ENCODE data around the gene NOTUM. TPM values are rescaled to one million over a fixed set of nuclear protein-coding genes. Genes with fewer than 3 reads are reported as not detected.

The NOTUM gene
- total and polyA plus RNA-seq, 9 of the 15 experiments (the other 6 are each of a cell fraction or from before 2014, with no cell fraction given), result 0.03 to 14.0 (median 4.1) TPM

- TF ChIP-seq, protein P1, sequence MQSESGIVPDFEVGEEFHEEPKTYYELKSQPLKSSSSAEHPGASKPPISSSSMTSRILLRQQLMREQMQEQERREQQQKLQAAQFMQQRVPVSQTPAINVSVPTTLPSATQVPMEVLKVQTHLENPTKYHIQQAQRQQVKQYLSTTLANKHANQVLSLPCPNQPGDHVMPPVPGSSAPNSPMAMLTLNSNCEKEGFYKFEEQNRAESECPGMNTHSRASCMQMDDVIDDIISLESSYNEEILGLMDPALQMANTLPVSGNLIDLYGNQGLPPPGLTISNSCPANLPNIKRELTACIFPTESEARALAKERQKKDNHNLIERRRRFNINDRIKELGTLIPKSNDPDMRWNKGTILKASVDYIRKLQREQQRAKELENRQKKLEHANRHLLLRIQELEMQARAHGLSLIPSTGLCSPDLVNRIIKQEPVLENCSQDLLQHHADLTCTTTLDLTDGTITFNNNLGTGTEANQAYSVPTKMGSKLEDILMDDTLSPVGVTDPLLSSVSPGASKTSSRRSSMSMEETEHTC (IDR thresholded peaks at IDR 0.05), result no peak
- TF ChIP-seq, protein P2, sequence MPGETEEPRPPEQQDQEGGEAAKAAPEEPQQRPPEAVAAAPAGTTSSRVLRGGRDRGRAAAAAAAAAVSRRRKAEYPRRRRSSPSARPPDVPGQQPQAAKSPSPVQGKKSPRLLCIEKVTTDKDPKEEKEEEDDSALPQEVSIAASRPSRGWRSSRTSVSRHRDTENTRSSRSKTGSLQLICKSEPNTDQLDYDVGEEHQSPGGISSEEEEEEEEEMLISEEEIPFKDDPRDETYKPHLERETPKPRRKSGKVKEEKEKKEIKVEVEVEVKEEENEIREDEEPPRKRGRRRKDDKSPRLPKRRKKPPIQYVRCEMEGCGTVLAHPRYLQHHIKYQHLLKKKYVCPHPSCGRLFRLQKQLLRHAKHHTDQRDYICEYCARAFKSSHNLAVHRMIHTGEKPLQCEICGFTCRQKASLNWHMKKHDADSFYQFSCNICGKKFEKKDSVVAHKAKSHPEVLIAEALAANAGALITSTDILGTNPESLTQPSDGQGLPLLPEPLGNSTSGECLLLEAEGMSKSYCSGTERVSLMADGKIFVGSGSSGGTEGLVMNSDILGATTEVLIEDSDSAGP (CRISPR knock-in tag; IDR thresholded peaks at IDR 0.05), result no peak
- TF ChIP-seq ESRRA (IDR thresholded peaks at IDR 0.05; ENCODE audit: borderline replicate concordance, low read depth) (no peak; the same call in 1 of the 2 replicates), TCF7 (IDR thresholded peaks at IDR 0.05; ENCODE audit: borderline replicate concordance) (0 out of 2 replicates have a peak, but pooled peaks have one; percentile 41), MAFF (IDR thresholded peaks at IDR 0.05; ENCODE audit: low read length) (peak; percentile 99), ZNF76 (CRISPR knock-in tag; IDR thresholded peaks at IDR 0.05; ENCODE audit: borderline replicate concordance) (no peak), ZNF699 (CRISPR knock-in tag; IDR thresholded peaks at IDR 0.05; ENCODE audit: insufficient replicate concordance) (no peak), CCNT2 (IDR thresholded peaks at IDR 0.05; ENCODE audit: borderline replicate concordance, extremely low read depth, insufficient read length, low read depth, low read length) (peak; percentile 90), ZFP30 (CRISPR knock-in tag; IDR thresholded peaks at IDR 0.05; ENCODE audit: borderline replicate concordance) (no peak), POLR2A (conservative IDR thresholded peaks at IDR 0.05) (peak; percentile 28), ETV1 (tag; conservative IDR thresholded peaks at IDR 0.05; ENCODE audit: low read depth) (peak; percentile 63; the same call in 1 of the 2 replicates), RFX5 (IDR thresholded peaks at IDR 0.05; ENCODE audit: low read depth, low read length) (no peak), ZNF717 (CRISPR knock-in tag; IDR thresholded peaks at IDR 0.05) (no peak)
- TF ChIP-seq, protein P3, sequence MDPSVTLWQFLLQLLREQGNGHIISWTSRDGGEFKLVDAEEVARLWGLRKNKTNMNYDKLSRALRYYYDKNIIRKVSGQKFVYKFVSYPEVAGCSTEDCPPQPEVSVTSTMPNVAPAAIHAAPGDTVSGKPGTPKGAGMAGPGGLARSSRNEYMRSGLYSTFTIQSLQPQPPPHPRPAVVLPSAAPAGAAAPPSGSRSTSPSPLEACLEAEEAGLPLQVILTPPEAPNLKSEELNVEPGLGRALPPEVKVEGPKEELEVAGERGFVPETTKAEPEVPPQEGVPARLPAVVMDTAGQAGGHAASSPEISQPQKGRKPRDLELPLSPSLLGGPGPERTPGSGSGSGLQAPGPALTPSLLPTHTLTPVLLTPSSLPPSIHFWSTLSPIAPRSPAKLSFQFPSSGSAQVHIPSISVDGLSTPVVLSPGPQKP (CRISPR knock-in tag; IDR thresholded peaks at IDR 0.05), result no peak
- TF ChIP-seq, protein P4, sequence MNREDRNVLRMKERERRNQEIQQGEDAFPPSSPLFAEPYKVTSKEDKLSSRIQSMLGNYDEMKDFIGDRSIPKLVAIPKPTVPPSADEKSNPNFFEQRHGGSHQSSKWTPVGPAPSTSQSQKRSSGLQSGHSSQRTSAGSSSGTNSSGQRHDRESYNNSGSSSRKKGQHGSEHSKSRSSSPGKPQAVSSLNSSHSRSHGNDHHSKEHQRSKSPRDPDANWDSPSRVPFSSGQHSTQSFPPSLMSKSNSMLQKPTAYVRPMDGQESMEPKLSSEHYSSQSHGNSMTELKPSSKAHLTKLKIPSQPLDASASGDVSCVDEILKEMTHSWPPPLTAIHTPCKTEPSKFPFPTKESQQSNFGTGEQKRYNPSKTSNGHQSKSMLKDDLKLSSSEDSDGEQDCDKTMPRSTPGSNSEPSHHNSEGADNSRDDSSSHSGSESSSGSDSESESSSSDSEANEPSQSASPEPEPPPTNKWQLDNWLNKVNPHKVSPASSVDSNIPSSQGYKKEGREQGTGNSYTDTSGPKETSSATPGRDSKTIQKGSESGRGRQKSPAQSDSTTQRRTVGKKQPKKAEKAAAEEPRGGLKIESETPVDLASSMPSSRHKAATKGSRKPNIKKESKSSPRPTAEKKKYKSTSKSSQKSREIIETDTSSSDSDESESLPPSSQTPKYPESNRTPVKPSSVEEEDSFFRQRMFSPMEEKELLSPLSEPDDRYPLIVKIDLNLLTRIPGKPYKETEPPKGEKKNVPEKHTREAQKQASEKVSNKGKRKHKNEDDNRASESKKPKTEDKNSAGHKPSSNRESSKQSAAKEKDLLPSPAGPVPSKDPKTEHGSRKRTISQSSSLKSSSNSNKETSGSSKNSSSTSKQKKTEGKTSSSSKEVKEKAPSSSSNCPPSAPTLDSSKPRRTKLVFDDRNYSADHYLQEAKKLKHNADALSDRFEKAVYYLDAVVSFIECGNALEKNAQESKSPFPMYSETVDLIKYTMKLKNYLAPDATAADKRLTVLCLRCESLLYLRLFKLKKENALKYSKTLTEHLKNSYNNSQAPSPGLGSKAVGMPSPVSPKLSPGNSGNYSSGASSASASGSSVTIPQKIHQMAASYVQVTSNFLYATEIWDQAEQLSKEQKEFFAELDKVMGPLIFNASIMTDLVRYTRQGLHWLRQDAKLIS (CRISPR knock-in tag; IDR thresholded peaks at IDR 0.05), result peak; percentile 33; the same call in 1 of the 2 replicates
Observed at GRCh38 chr17:81923302-81924260, 37.4 kb downstream of the NOTUM start (continued).
